Bronchial epithelial cell (primary cell): ENCODE measurements around the gene RANGRF. TPM values are rescaled to one million over a fixed set of nuclear protein-coding genes. Genes with fewer than 3 reads are reported as not detected.
"Not testable (repeated sequence)": the region's sequence is repeated elsewhere in the genome, so short reads cannot be mapped to it uniquely, and the experiment has no call there.

ENCODE experiments used
- DNase-seq: peaks from one replicate; pipeline ENCODE4 v3.0.0-alpha.2; 2010; ENCODE audit warnings: low read depth
- FAIRE-seq: peaks from 2 replicates; lab custom pipeline; 2011; peaks lifted over from hg19 to GRCh38; lab: Jason Lieb, UNC
- H3K27me3 ChIP-seq: 2 replicates; pipeline ENCODE4 v1.5.1; 2011; ENCODE audit warnings: low read length; ENCODE audit not compliant: control insufficient read depth, insufficient read depth
- H3K36me3 ChIP-seq: 2 replicates; pipeline ENCODE4 v1.5.1; 2011; ENCODE audit warnings: low read length; ENCODE audit not compliant: control insufficient read depth, insufficient read depth
- H3K4me3 ChIP-seq: 2 replicates; pipeline ENCODE4 v1.5.1; 2011; ENCODE audit warnings: mild to moderate bottlenecking, low read depth, low read length, control low read depth
- total RNA-seq: library from RNA; depleted of rRNA; stranded (reverse); fragments of >200 nt; gene quantifications from 2 replicates; pipeline ENCODE4 v1.2.1, GENCODE V29; 2014
- TF ChIP-seq, protein P1 (sequence below): IDR thresholded peaks from 2 replicates; pipeline ENCODE4 v1.5.1; 2011; ENCODE audit warnings: mild to moderate bottlenecking, moderate library complexity, low read length, control low read depth, inconsistent platforms; ENCODE audit not compliant: insufficient read depth, severe bottlenecking

RANGRF gene, protein sequence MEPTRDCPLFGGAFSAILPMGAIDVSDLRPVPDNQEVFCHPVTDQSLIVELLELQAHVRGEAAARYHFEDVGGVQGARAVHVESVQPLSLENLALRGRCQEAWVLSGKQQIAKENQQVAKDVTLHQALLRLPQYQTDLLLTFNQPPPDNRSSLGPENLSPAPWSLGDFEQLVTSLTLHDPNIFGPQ
- 11.1 and 11.8 TPM in 2 replicates for total RNA-seq

DNA sequence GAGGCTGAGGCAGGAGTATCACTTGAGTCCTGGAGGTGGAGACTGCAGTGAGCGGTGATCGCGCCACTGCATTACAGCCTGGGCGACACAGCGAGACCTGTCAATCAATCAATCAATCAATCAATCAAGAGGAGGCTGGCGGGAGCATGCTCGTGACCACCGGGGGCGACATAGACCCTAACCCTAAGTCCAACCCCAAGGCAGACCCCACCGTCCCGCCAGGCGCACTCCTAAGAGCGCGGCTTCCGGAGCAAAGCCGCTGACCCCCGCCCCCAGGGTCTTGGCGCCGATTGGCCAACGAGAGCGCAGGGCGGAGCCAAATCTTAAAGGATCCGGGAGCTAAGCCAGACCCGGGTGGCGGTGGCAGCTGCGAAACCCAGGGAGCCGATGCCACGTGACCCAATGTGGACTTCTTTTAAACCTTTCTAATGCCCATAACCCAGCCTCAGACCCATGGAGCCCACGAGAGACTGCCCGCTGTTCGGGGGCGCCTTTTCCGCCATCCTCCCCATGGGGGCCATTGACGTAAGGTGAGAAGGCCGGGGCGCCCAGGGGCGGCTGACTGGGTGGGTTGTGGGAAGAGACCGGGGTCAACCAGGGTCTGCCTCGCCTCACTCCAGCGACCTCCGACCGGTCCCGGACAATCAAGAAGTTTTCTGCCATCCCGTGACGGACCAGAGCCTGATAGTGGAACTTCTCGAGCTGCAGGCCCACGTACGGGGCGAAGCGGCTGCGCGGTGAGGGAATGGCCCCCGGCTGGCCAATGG, at the start of gene RANGRF:
TSS of gene RANGRF (plus strand) at position 335 of the 767 bp plus-strand sequence. CDS start at position 454, 119 bp downstream.
- H3K27me3 ChIP-seq = no peaks in the 10 kb centered on the region
- DNase-seq (peak; percentile 68), FAIRE-seq (no peak)
- TF ChIP-seq, protein P1, sequence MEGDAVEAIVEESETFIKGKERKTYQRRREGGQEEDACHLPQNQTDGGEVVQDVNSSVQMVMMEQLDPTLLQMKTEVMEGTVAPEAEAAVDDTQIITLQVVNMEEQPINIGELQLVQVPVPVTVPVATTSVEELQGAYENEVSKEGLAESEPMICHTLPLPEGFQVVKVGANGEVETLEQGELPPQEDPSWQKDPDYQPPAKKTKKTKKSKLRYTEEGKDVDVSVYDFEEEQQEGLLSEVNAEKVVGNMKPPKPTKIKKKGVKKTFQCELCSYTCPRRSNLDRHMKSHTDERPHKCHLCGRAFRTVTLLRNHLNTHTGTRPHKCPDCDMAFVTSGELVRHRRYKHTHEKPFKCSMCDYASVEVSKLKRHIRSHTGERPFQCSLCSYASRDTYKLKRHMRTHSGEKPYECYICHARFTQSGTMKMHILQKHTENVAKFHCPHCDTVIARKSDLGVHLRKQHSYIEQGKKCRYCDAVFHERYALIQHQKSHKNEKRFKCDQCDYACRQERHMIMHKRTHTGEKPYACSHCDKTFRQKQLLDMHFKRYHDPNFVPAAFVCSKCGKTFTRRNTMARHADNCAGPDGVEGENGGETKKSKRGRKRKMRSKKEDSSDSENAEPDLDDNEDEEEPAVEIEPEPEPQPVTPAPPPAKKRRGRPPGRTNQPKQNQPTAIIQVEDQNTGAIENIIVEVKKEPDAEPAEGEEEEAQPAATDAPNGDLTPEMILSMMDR = no peak
- H3K4me3 ChIP-seq = peak within 1 kb of the TSS; percentile 56
- no peaks in the 10 kb centered on the region for H3K36me3 ChIP-seq

DNA sequence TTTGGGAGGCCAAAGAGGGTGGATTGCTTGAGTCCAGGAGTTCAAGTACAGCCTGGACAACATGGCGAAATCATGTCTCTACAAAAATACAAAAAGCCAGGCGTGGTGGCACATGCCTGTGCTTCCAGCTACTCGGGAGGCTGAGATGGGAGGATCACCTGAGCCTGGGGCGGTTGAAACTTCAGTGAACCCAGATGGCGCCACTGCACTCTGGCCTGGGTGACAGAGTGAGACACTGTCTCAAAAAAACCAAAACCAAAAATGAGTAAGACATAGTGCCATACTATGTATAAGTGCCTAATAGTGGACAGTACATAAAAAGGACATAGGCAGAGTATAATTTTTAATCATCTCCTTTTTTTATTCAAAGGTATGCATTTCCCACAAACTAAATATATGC, 44.6 kb upstream of the RANGRF start:
- FAIRE-seq (no peak), DNase-seq (no peak)
- TF ChIP-seq, protein P1 = no peak
- no peaks in the 10 kb centered on the region for H3K27me3 ChIP-seq
- H3K4me3 ChIP-seq = no peak overlapping the region
- H3K36me3 ChIP-seq = peaks cover 7% of the 10 kb centered on the region

DNA sequence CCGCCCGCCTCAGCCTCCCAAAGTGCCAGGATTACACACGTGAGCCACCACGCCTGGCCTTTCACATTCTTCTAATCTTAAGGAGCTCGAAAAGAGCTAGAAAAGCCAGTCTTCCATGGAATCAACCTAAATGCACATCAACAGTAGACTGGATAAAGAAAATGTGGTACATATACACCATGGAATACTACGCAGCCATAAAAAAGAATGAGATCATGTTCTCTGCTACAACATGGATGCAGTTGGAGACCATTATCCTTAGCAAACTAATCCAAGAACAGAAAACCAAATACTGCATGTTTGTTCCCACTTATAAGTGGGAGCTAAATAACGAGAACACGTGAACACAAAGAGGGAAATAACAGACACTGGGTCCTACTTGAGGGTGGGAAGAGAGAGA, 43.7 kb upstream of the RANGRF start:
- TF ChIP-seq, protein P1 = no peak
- DNase-seq = no peak
- Histone ChIP-seq H3K36me3 (peaks cover 4% of the 10 kb centered on the region), H3K27me3 (no peaks in the 10 kb centered on the region), H3K4me3 (no peak overlapping the region)
- no peak for FAIRE-seq

DNA sequence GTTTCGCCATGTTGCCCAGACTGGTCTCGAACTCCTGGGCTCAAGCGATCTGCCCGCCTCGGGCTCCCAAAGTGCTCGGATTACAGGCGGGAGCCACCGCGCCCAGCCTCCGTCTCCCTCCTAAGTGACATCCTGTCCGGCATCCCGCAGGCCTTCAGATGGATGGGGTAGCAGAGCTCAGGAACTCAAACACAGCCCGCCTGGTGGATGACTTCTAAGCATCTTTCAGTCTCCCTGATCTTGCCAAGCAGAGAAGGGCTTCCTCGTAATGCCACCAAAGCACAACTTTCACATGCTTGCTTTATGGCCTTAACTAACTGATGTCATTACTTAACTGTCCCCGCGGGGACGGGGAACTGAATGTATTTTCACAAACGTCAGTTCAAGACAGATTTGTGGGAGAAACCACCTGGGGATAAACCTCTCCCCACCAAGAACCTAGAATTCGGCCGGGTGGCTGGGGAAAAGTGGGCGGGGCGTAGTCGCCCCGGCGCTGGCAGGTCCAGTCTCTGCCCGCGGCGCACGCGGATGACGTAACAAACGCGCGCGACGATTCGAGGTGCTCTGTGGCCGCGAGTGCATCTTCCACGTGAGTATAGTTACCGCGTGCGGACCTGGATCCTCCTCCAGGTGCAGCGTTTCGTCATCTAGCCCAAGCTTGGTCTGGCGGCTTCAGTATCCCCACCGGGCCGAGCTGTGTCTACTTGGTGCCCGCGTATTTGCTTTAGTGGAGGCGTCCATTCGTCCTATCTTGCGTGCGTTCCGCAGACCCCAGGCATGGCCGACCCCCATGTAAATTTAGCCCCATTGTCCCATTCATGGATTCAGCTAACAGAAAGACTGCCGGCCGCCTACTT, 39.5 kb upstream of the RANGRF start, which contains the start of gene PFAS:
TSS of gene PFAS (plus strand) at position 539 of the 857 bp plus-strand sequence. CDS start 4,649 bp downstream, outside the sequence.
- FAIRE-seq = no peak
- peak; percentile 77 for DNase-seq
- Histone ChIP-seq H3K4me3 (peak within 1 kb of the TSS; percentile 87), H3K27me3 (no peaks in the 10 kb centered on the region), H3K36me3 (peaks cover 4% of the 10 kb centered on the region)
- TF ChIP-seq, protein P1 = no peak

DNA sequence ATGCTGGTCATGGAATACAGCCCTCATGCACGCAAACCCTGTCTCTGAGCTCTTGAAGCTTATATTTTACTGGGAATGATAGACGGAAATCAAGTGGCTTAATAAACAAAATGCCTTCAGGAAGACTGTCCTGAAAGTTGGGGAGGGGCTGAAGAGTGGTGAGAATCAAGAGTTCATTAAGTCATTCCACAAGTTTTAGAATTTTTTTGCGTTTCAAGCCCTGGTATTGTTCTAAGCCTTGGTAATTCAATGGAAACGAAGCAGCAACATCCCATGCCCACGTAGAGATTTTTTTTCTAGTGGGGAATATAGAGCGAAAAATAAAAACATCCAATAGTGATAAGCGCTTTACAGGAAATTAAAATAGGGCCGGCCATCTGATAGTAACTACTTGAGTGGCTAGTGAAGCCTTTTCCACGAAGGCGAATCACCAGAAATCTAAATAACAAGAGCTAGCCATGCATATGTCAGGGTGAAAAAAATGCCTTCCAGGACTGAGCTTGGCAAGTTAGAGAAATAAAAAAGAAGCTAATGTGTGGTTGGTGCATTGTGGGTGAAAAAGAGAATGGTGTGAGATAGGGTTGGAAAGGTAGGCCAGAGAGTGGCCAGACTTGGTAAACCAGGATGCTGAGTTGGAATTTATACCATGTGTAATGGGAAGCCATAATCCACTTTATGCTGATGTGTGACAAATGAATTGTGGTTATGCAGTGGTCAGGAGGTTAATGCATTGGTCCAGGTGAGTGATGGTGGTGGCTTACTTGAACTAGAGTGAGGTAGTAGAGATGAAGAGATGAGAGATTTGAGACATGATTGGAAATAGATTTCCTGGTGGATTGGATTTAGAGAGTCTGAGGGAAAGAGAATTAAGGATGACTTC, 38.6 kb upstream of the RANGRF start:
- DNase-seq = no peak

DNA sequence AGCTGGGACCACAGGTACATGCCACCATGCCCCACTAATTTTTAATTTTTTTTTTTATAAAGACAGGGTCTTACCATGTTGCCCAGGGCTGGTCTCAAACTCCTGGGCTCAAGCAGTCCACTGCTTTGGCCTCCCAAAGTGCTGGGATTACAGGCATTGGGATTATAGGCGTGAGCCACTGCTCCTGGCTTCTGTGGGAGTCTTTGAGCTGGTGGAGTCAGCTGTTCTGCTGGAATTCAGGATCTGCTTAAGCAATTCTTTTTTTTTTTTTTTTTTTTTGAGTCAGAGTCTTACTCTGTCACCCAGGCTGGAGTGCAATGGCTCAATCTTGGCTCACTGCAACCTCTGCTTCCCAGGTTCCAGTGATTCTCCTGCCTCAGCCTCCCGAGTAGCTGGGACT, 37.1 kb upstream of the RANGRF start:
- H3K27me3 ChIP-seq, FAIRE-seq, H3K4me3 ChIP-seq: not testable (repeated sequence)
- peak; percentile 5 for DNase-seq
- peaks cover 17% of the 10 kb centered on the region for H3K36me3 ChIP-seq

More for the DNA sequence above, 38.6 kb upstream of the RANGRF start:
- Histone ChIP-seq H3K4me3 (peak overlapping the region; percentile 87), H3K27me3 (no peaks in the 10 kb centered on the region), H3K36me3 (peaks cover 9% of the 10 kb centered on the region)
- TF ChIP-seq, protein P1 = no peak
- peak; percentile 70 for FAIRE-seq
